SU-DHL-6 (cell line): ENCODE results near the gene YWHAG.
A peak's percentile ranks its signal among the peaks of the same experiment; 100 is the strongest.
"Not testable (repeated sequence)": the region's sequence is repeated elsewhere in the genome, so short reads cannot be mapped to it uniquely, and the experiment has no call there.

Source experiments
- H2AFZ ChIP-seq: fragments of 200-600 bp; sonication (generic); 2 replicates; pipeline ENCODE4 v1.6.1; 2014; ENCODE audit warnings: low read depth, mild to moderate bottlenecking, moderate library complexity, mixed read lengths, antibody characterized with exemption, low read length; ENCODE audit not compliant: severe bottlenecking
- H3F3A ChIP-seq: fragments of 200-600 bp; shearing (Covaris generic); 2 replicates; pipeline ENCODE4 v1.6.0; 2016; ENCODE audit warnings: antibody characterized with exemption, mild to moderate bottlenecking; ENCODE audit not compliant: insufficient read depth
- H3K27ac ChIP-seq: fragments of 200-600 bp; sonication (generic); 2 replicates; pipeline ENCODE4 v1.5.1; 2016; ENCODE audit warnings: low read depth, mild to moderate bottlenecking, low read length, moderate library complexity, mixed read lengths
- H3K27me3 ChIP-seq: fragments of 200-600 bp; sonication (generic), shearing (Covaris generic); 2 replicates; pipeline ENCODE4 v1.6.0; 2014; ENCODE audit warnings: mild to moderate bottlenecking, low read length
- H3K36me3 ChIP-seq: fragments of 200-600 bp; sonication (generic); 2 replicates; pipeline ENCODE4 v1.6.1; 2014; ENCODE audit warnings: mild to moderate bottlenecking, low read length, mixed read lengths
- H3K4me2 ChIP-seq: fragments of 300-600, 200-600 bp; shearing (Covaris generic), sonication (generic); 2 replicates; pipeline ENCODE4 v1.6.0; 2014; ENCODE audit warnings: low read length, low read depth, mild to moderate bottlenecking; ENCODE audit not compliant: poor library complexity, severe bottlenecking
- H3K4me3 ChIP-seq: fragments of 200-600 bp; sonication (generic); 2 replicates; pipeline ENCODE4 v1.5.1; 2014; ENCODE audit warnings: antibody characterized with exemption, low read length, mild to moderate bottlenecking, mixed read lengths; ENCODE audit not compliant: insufficient read depth, poor library complexity, severe bottlenecking
- H3K79me2 ChIP-seq: fragments of 200-600 bp; sonication (generic); 2 replicates; pipeline ENCODE4 v1.6.1; 2014; ENCODE audit warnings: mild to moderate bottlenecking, low read length, moderate library complexity; ENCODE audit not compliant: insufficient read depth
- H3K9ac ChIP-seq: fragments of 200-600 bp; sonication (generic); 2 replicates; pipeline ENCODE4 v1.7.0; 2014; ENCODE audit warnings: mild to moderate bottlenecking, low read length
- H3K9me2 ChIP-seq: fragments of 200-600 bp; sonication (generic); replicated peaks from 2 replicates; pipeline ENCODE4 v1.6.1; 2014; ENCODE audit warnings: low read length; ENCODE audit not compliant: insufficient read depth
- H3K9me3 ChIP-seq: fragments of 200-600 bp; sonication (generic); 2 replicates; pipeline ENCODE4 v1.6.1; 2014; ENCODE audit warnings: low read length, mixed read lengths; ENCODE audit not compliant: insufficient read depth
- H4K20me1 ChIP-seq: fragments of 200-600 bp; sonication (generic); 2 replicates; pipeline ENCODE4 v1.6.1; 2014; ENCODE audit warnings: low read depth, mild to moderate bottlenecking, antibody characterized with exemption, low read length, moderate library complexity, mixed read lengths
- CTCF ChIP-seq: fragments of 200-600 bp; sonication (generic); IDR thresholded peaks from one replicate; pipeline ENCODE4 v1.5.1; 2017; ENCODE audit warnings: antibody characterized with exemption, mild to moderate bottlenecking, low read length, moderate library complexity; ENCODE audit not compliant: insufficient read depth, poor library complexity, severe bottlenecking
- EZH2phosphoT487 ChIP-seq: fragments of 200-600 bp; sonication (generic), shearing (Covaris generic); conservative IDR thresholded peaks from 2 replicates; pipeline ENCODE4 v1.6.1; 2018; ENCODE audit warnings: mild to moderate bottlenecking, antibody characterized with exemption, low read length, moderate library complexity, mixed read lengths

The YWHAG gene

GRCh38 chr7:76317782-76318487, 40.9 kb downstream of the YWHAG start:
- Histone ChIP-seq H3F3A (peaks cover 34% of the 10 kb centered on the region), H3K79me2 (no peaks in the 10 kb centered on the region), H2AFZ (peak overlapping the region; percentile 82), H3K9ac (peak overlapping the region; percentile 69), H4K20me1 (no peaks in the 10 kb centered on the region), H3K4me2 (peak overlapping the region; percentile 71), H3K9me2 (no peaks in the 10 kb centered on the region), H3K4me3 (peak overlapping the region; percentile 58), H3K9me3 (no peaks in the 10 kb centered on the region), H3K27me3 (no peaks in the 10 kb centered on the region), H3K36me3 (no peaks in the 10 kb centered on the region), H3K27ac (peak overlapping the region; percentile 57)
- TF ChIP-seq CTCF (no peak), EZH2phosphoT487 (no peak)

GRCh38 chr7:76316984-76317781, 41.6 kb downstream of the YWHAG start:
- Histone ChIP-seq H3K79me2 (no peaks in the 10 kb centered on the region), H3K4me3 (peak overlapping the region; percentile 58), H3K9me2 (no peaks in the 10 kb centered on the region), H3K9me3 (no peaks in the 10 kb centered on the region), H4K20me1 (no peaks in the 10 kb centered on the region), H3K9ac (peak overlapping the region; percentile 69), H3K4me2 (peak overlapping the region; percentile 63), H3K27ac (no peak overlapping the region), H2AFZ (peak overlapping the region; percentile 82), H3K36me3 (no peaks in the 10 kb centered on the region), H3K27me3 (no peaks in the 10 kb centered on the region), H3F3A (peaks cover 28% of the 10 kb centered on the region)
- TF ChIP-seq EZH2phosphoT487 (no peak), CTCF (no peak)

- H3K9ac ChIP-seq: no peak overlapping the region
- H3K4me3 ChIP-seq: no peak overlapping the region
- no peaks in the 10 kb centered on the region for H3K9me3 ChIP-seq
- no peak overlapping the region for H3K27ac ChIP-seq
- H3K36me3 ChIP-seq: no peaks in the 10 kb centered on the region
- H2AFZ ChIP-seq: no peak overlapping the region
- peaks cover 16% of the 10 kb centered on the region for H3F3A ChIP-seq
- no peaks in the 10 kb centered on the region for H3K79me2 ChIP-seq
- H3K4me2 ChIP-seq: no peak overlapping the region
- H3K9me2 ChIP-seq: no peaks in the 10 kb centered on the region
- no peaks in the 10 kb centered on the region for H3K27me3 ChIP-seq
- no peaks in the 10 kb centered on the region for H4K20me1 ChIP-seq
- TF ChIP-seq EZH2phosphoT487 (no peak), CTCF (no peak)
Observed at GRCh38 chr7:76315364-76315763, 43.4 kb downstream of the YWHAG start.

GRCh38 chr7:76314740-76315139, 44.1 kb downstream of the YWHAG start:
- not testable (repeated sequence) for H3K9me2 ChIP-seq, H3K9ac ChIP-seq, H3K4me2 ChIP-seq, H4K20me1 ChIP-seq, H3K27ac ChIP-seq, H3K9me3 ChIP-seq, H2AFZ ChIP-seq, H3K4me3 ChIP-seq, H3K27me3 ChIP-seq, H3K36me3 ChIP-seq, H3K79me2 ChIP-seq
- peaks cover 11% of the 10 kb centered on the region for H3F3A ChIP-seq
